Measurements from ENCODE around the gene HOXB9.

Gene HOXB9

DNA sequence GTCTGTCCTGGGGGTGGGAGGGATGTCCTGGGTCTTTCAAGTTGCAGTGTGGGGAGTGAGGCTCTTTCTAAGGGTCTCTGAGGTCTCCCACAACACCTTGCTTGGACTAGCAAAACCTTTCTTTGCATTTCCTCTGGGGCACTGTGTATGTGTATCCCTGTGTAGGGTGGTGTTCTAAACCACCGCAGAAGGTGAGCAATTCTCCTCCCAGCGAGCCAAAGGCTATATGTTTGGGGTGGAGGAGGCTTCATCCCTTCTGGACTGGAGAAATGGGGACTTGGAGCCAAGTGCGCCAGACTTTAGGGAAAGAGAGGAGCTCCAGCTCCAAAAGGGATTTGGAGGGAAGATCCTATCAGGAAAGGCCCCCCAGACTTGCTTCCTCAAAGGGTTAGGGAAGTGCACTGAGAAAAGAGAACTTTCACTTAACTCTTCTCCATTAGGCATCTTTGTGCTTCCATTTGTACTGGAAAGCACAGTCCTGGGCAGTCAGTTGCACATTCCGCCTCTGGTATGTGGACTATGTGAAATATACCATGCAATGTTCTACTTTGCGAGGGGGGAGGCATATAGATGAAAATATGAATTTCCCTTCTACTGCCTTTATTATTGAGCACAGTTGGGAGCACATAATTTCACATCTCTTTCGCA, 18.9 kb upstream of the HOXB9 start:
- ChIA-PET POLR2A (interaction anchor here (1.0 to 1.5 kb wide), 4 partner anchors 11 to 84 kb away, joined by 3 to 6 read pairs (median 4); partner anchors contain the start of genes HOXB13 and HOXB9), CTCF (interaction anchor here (0.9 kb wide), 1 partner anchor 9 kb away, joined by 3 read pairs; no protein-coding TSS in a partner anchor)
- DNase-seq (ENCODE audit: extremely low spot score): no peak
- TF ChIP-seq SP1 (IDR thresholded peaks at IDR 0.05) (no peak), BHLHE40 (IDR thresholded peaks at IDR 0.05; ENCODE audit: borderline replicate concordance) (no peak), LEF1 (IDR thresholded peaks at IDR 0.05; ENCODE audit: borderline replicate concordance) (no peak), HDGF (IDR thresholded peaks at IDR 0.05; ENCODE audit: borderline replicate concordance) (no peak), NFRKB (IDR thresholded peaks at IDR 0.05) (no peak), CTBP1 (IDR thresholded peaks at IDR 0.05; ENCODE audit: borderline replicate concordance) (no peak), FOXA1 (IDR thresholded peaks at IDR 0.05) (no peak), FOXM1 (IDR thresholded peaks at IDR 0.05; ENCODE audit: borderline replicate concordance) (no peak), FOXK2 (IDR thresholded peaks at IDR 0.05) (no peak), L3MBTL2 (conservative IDR thresholded peaks at IDR 0.05) (no peak), SUZ12 (IDR thresholded peaks at IDR 0.05) (no peak), TARDBP (IDR thresholded peaks at IDR 0.05) (no peak), ZNF384 (IDR thresholded peaks at IDR 0.05) (no peak), ELF4 (IDR thresholded peaks at IDR 0.05) (no peak), ARNT (IDR thresholded peaks at IDR 0.05) (no peak)
- TF ChIP-seq, protein P1, sequence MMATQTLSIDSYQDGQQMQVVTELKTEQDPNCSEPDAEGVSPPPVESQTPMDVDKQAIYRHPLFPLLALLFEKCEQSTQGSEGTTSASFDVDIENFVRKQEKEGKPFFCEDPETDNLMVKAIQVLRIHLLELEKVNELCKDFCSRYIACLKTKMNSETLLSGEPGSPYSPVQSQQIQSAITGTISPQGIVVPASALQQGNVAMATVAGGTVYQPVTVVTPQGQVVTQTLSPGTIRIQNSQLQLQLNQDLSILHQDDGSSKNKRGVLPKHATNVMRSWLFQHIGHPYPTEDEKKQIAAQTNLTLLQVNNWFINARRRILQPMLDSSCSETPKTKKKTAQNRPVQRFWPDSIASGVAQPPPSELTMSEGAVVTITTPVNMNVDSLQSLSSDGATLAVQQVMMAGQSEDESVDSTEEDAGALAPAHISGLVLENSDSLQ (IDR thresholded peaks at IDR 0.05): no peak

DNA sequence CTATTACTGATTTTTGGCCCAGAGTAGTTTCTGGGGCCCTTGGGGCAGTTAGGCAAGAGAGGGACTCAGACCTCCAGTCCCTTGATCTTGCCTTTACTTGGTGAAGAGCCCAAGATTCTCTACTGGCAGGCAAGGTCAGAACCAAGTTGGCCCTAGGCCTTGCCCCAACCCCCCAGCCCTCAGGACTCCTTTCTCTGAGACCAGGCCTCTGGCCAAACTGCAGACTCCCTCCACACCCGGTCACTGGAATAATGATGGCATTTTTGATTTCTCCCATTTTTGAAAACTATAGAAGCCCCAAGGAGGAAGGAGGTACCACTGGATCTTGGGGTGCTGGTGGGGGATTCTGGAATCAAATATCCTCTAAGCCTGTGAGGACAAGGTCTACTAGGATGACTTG, 18.0 kb upstream of the HOXB9 start:
- CTCF ChIA-PET: interaction anchor here (0.9 kb wide), 1 partner anchor 8 kb away, joined by 3 read pairs; no protein-coding TSS in a partner anchor
- TF ChIP-seq LEF1 (IDR thresholded peaks at IDR 0.05; ENCODE audit: borderline replicate concordance) (no peak), L3MBTL2 (conservative IDR thresholded peaks at IDR 0.05) (no peak), ZNF384 (IDR thresholded peaks at IDR 0.05) (no peak), FOXA1 (IDR thresholded peaks at IDR 0.05) (no peak), NFRKB (IDR thresholded peaks at IDR 0.05) (no peak), FOXK2 (IDR thresholded peaks at IDR 0.05) (no peak), SP1 (IDR thresholded peaks at IDR 0.05) (no peak), CTBP1 (IDR thresholded peaks at IDR 0.05; ENCODE audit: borderline replicate concordance) (no peak), ELF4 (IDR thresholded peaks at IDR 0.05) (no peak), BHLHE40 (IDR thresholded peaks at IDR 0.05; ENCODE audit: borderline replicate concordance) (no peak), HDGF (IDR thresholded peaks at IDR 0.05; ENCODE audit: borderline replicate concordance) (no peak), TARDBP (IDR thresholded peaks at IDR 0.05) (no peak), ARNT (IDR thresholded peaks at IDR 0.05) (no peak), SUZ12 (IDR thresholded peaks at IDR 0.05) (no peak), FOXM1 (IDR thresholded peaks at IDR 0.05; ENCODE audit: borderline replicate concordance) (no peak)
- TF ChIP-seq, protein P1 (IDR thresholded peaks at IDR 0.05): no peak
- POLR2A ChIA-PET: interaction anchor here (0.6 to 1.5 kb wide), 4 partner anchors 12 to 219 kb away, joined by 3 to 4 read pairs (median 3); partner anchors contain the start of gene HOXB13

DNA sequence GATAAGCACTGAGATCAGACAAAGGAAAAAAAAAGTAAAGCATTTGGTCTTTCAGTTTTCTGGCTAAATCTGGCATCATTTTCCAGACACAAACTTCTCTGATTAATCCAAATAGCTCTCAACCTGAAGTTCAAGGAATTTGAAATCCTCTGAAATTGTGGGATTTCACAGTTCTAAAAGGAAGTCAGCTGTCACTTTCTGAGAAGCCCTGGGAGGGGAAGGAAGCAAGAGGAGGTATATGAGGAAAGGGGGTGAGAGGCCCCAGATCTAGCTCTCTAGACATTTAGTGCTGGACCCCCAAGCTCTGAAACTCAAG, 17.5 kb upstream of the HOXB9 start:
- TF ChIP-seq FOXM1 (IDR thresholded peaks at IDR 0.05; ENCODE audit: borderline replicate concordance): no peak
- no peak for TF ChIP-seq ARNT (IDR thresholded peaks at IDR 0.05)
- TF ChIP-seq FOXK2 (IDR thresholded peaks at IDR 0.05): no peak
- TF ChIP-seq HDGF (IDR thresholded peaks at IDR 0.05; ENCODE audit: borderline replicate concordance): no peak
- TF ChIP-seq TARDBP (IDR thresholded peaks at IDR 0.05): no peak
- no peak for TF ChIP-seq L3MBTL2 (conservative IDR thresholded peaks at IDR 0.05)
- no peak for TF ChIP-seq SP1 (IDR thresholded peaks at IDR 0.05)
- no peak for TF ChIP-seq FOXA1 (IDR thresholded peaks at IDR 0.05)
- TF ChIP-seq BHLHE40 (IDR thresholded peaks at IDR 0.05; ENCODE audit: borderline replicate concordance): no peak
- no peak for TF ChIP-seq NFRKB (IDR thresholded peaks at IDR 0.05)
- TF ChIP-seq, protein P1 (IDR thresholded peaks at IDR 0.05): no peak
- no peak for TF ChIP-seq SUZ12 (IDR thresholded peaks at IDR 0.05)
- TF ChIP-seq ZNF384 (IDR thresholded peaks at IDR 0.05): no peak
- TF ChIP-seq CTBP1 (IDR thresholded peaks at IDR 0.05; ENCODE audit: borderline replicate concordance): no peak
- TF ChIP-seq LEF1 (IDR thresholded peaks at IDR 0.05; ENCODE audit: borderline replicate concordance): no peak
- no peak for TF ChIP-seq ELF4 (IDR thresholded peaks at IDR 0.05)
- POLR2A ChIA-PET: interaction anchor here (0.6 to 1.5 kb wide), 3 partner anchors 12 to 219 kb away, joined by 3 read pairs; no protein-coding TSS in a partner anchor
- CTCF ChIA-PET: no interaction called here
- no peak for DNase-seq (ENCODE audit: extremely low spot score)

More for the DNA sequence above, 18.0 kb upstream of the HOXB9 start:
- no peak for DNase-seq (ENCODE audit: extremely low spot score)

DNA sequence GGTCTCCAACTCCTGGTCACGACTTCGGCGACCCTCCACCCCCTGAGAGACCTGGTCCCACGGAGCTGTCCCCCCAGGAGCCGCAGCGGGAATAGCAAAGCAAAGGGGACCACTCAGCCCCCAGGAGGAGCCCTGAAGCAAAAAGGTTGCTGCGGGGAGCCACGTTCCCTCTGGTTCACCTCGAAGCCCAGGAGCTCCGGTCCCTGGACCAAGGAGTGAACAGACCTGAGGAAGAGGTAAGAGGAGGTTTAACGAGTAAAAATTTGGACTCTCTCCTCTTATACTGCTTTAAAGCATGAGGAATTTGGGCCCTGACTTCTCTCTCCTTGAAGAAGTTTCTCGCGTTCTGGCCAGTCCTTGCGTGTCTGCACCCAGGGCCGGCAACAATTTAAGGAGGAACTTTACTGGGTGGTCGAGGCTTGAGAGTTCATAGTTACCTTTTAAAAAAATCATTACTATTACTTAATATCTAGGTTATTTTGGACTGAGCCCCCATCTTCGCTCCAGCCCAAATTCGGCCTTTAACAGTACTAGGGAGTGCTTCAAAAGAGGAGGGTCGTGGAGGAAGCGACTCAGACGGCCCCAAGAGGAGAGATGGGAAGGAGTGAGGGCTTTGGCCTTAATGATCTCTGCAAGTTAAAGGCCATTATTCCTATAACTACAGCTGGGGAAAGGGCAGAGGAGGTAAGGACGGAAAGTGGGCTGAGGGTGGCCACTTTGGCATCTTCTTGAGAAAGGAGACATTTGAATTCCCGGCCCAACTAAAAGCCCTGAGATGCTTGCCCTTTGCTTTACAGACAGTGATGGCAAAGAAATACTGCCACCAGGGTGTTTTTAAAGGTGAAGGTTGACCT, 16.9 kb upstream of the HOXB9 start:
- no peak for DNase-seq (ENCODE audit: extremely low spot score)
- no peak for TF ChIP-seq FOXK2 (IDR thresholded peaks at IDR 0.05)
- no peak for TF ChIP-seq BHLHE40 (IDR thresholded peaks at IDR 0.05; ENCODE audit: borderline replicate concordance)
- no peak for TF ChIP-seq SP1 (IDR thresholded peaks at IDR 0.05)
- no peak for TF ChIP-seq FOXM1 (IDR thresholded peaks at IDR 0.05; ENCODE audit: borderline replicate concordance)
- no peak for TF ChIP-seq ARNT (IDR thresholded peaks at IDR 0.05)
- TF ChIP-seq TARDBP (IDR thresholded peaks at IDR 0.05): no peak
- POLR2A ChIA-PET: interaction anchor here (1.1 to 1.5 kb wide), 2 partner anchors 13 to 55 kb away, joined by 3 read pairs; no protein-coding TSS in a partner anchor
- CTCF ChIA-PET: no interaction called here
